GM12878 (cell line): Measurements from ENCODE around the gene ZNF106. TPM values are rescaled to one million over a fixed set of nuclear protein-coding genes. Genes with fewer than 3 reads are reported as not detected.

Source experiments
- ATAC-seq: fragments of 200-7000 bp; cut with Tn5 transposase; 3 replicates; pipeline ENCODE4 v1.9.1; 2020; ENCODE audit warnings: mild to moderate bottlenecking, moderate library complexity
- BruUV-seq: library from RNA; stranded (reverse); fragments of 400-500 nt; replicated peaks from 2 replicates; lab custom pipeline; 2021; lab: Mats Ljungman, UMichigan
- CTCF ChIA-PET: fragments of 300-600 bp; sonication (Branson Sonifier 250); formaldehyde crosslinking; extraction: SDS; loops from one replicate; lab custom pipeline; 2021; ENCODE audit warnings: inconsistent platforms; lab: Yijun Ruan, JAX
- POLR2A ChIA-PET: fragments of 350-600 bp; formaldehyde crosslinking; extraction: SDS; loops from one replicate; lab custom pipeline; 2021; ENCODE audit warnings: inconsistent platforms; lab: Charles Lee
- RAD21 ChIA-PET: fragments of 300-600 bp; sonication (Branson Sonifier 250); formaldehyde crosslinking; loops from one replicate; lab custom pipeline; 2023; ENCODE audit warnings: antibody characterized with exemption; ENCODE audit not compliant: unreplicated experiment; lab: Charles Lee
- SMC1A ChIA-PET: fragments of 300-600 bp; sonication (Branson Sonifier 250); formaldehyde crosslinking; loops from one replicate; lab custom pipeline; 2023; ENCODE audit not compliant: unreplicated experiment, uncharacterized antibody; lab: Charles Lee
- DNase-seq: peaks from one replicate; pipeline ENCODE4 v3.0.0-alpha.2; 2011; ENCODE audit warnings: low read depth, low spot score
- FAIRE-seq: peaks from 3 replicates; lab custom pipeline; 2011; peaks lifted over from hg19 to GRCh38; lab: Jason Lieb, UNC
- H2AFZ ChIP-seq: 2 replicates; pipeline ENCODE4 v1.6.0; 2011; ENCODE audit warnings: low read depth, low read length, control low read depth; ENCODE audit not compliant: control insufficient read depth
- H3K27ac ChIP-seq: 2 replicates; pipeline ENCODE4 v1.5.1; 2011; ENCODE audit warnings: control low read depth; ENCODE audit not compliant: control insufficient read depth, insufficient read depth
- H3K27me3 ChIP-seq, 2 experiments: replicated peaks in 1 of 2; 2 replicates each; pipeline versions ENCODE4 v1.6.0 to v1.6.1; 2011; ENCODE audit warnings: low read length in 1 of 2; ENCODE audit not compliant: control insufficient read depth in 2 of 2, insufficient read depth in 2 of 2
- H3K36me3 ChIP-seq, 2 experiments: 2 replicates each; pipeline ENCODE4 v1.5.1; 2011; ENCODE audit warnings: low read length in 1 of 2; ENCODE audit not compliant: control insufficient read depth in 2 of 2, insufficient read depth in 2 of 2
- H3K4me1 ChIP-seq: 2 replicates; pipeline ENCODE4 v1.6.1; 2011; ENCODE audit warnings: mild to moderate bottlenecking, low read length, moderate library complexity, mixed read lengths; ENCODE audit not compliant: control insufficient read depth, insufficient read depth
- H3K4me2 ChIP-seq: 2 replicates; pipeline ENCODE4 v1.6.0; 2011; ENCODE audit warnings: control low read depth; ENCODE audit not compliant: control insufficient read depth, insufficient read depth
- H3K4me3 ChIP-seq: fragments of 200-600 bp; sonication (generic); 2 replicates; pipeline ENCODE4 v1.5.1; 2016
- H3K79me2 ChIP-seq: 2 replicates; pipeline ENCODE4 v1.6.0; 2011; ENCODE audit warnings: low read length; ENCODE audit not compliant: control insufficient read depth, insufficient read depth
- H3K9ac ChIP-seq: 2 replicates; pipeline ENCODE4 v1.8.0; 2011; ENCODE audit warnings: low read length, control low read depth, mixed read lengths; ENCODE audit not compliant: control insufficient read depth, insufficient read depth
- H3K9me3 ChIP-seq: replicated peaks from 3 replicates; pipeline ENCODE4 v1.5.1; 2011; ENCODE audit warnings: mild to moderate bottlenecking, low read length; ENCODE audit not compliant: control insufficient read depth, insufficient read depth
- H4K20me1 ChIP-seq: 2 replicates; pipeline ENCODE4 v1.6.0; 2011; ENCODE audit not compliant: control insufficient read depth, insufficient read depth
- GABPA ChIP-seq: IDR thresholded peaks from 2 replicates; pipeline ENCODE4 v1.6.1; 2014; ENCODE audit warnings: antibody characterized with exemption, low read depth, mild to moderate bottlenecking, inconsistent platforms
- HDAC6 ChIP-seq: fragments of 200-600 bp; sonication (generic); IDR thresholded peaks from one replicate; pipeline ENCODE4 v1.8.0; 2017; ENCODE audit warnings: antibody characterized with exemption; ENCODE audit not compliant: unreplicated experiment
- HDGF ChIP-seq: fragments of 450-650 bp; IDR thresholded peaks from 2 replicates; pipeline ENCODE4 v1.6.1; 2016; ENCODE audit warnings: antibody characterized with exemption
- IKZF1 ChIP-seq: fragments of 450-650 bp; conservative IDR thresholded peaks from 2 replicates; pipeline ENCODE4 v1.6.1; 2017; ENCODE audit warnings: antibody characterized with exemption, mild to moderate bottlenecking
- NRF1 ChIP-seq: conservative IDR thresholded peaks from 2 replicates; pipeline ENCODE4 v1.6.1; 2011; ENCODE audit warnings: mild to moderate bottlenecking, low read depth, low read length, improper control_type of control experiment
- RELA ChIP-seq: fragments of 450-650 bp; IDR thresholded peaks from 2 replicates; pipeline ENCODE4 v1.8.0; 2014; ENCODE audit warnings: borderline replicate concordance; ENCODE audit not compliant: partially characterized antibody
- SIX5 ChIP-seq: IDR thresholded peaks from 2 replicates; pipeline ENCODE4 v1.6.1; 2011; ENCODE audit warnings: mild to moderate bottlenecking, low read depth, low read length, moderate library complexity; ENCODE audit not compliant: severe bottlenecking
- WGBS: methylation state at CpG from one replicate; pipeline ENCODE4 v1.1.6; 2016; ENCODE audit warnings: low lambda C conversion rate; ENCODE audit not compliant: insufficient replicate concordance, insufficient coverage; ENCODE audit errors: missing lambda C conversion rate; 5-methylcytosine and 5-hydroxymethylcytosine counted together
- in situ Hi-C: fragments of 300-500 bp; cut with MboI; formaldehyde crosslinking; loops from 9 replicates; pipeline ENCODE4 v1.14.3; 2018; ENCODE audit warnings: mixed read lengths
- intact Hi-C: fragments of 100-400 bp; cut with micrococcal nuclease; formaldehyde crosslinking; loops from one replicate; pipeline ENCODE4 v1.14.2; 2022; ENCODE audit not compliant: unreplicated experiment
- polyA plus RNA-seq, 11 experiments: library from polyadenylated mRNA; depleted of rRNA in 4 of 11; unstranded in 6 of 11; stranded (reverse) in 5 of 11; fragments of >200 nt; fragmentation: Nextera tagmentation in 4 of 11; fragmentation: Illumina TruSeq in 1 of 11; extraction: Ambion mirVana in 4 of 11; extraction: Trizol in 1 of 11; gene quantifications; 1 replicate in 1 of 11; 2 replicates in 10 of 11; pipeline versions ENCODE4 v1.2.1 to v1.2.3, GENCODE V29; 2011 to 2016; ENCODE audit warnings: inconsistent platforms in 2 of 11, missing spikeins in 2 of 11, low read depth in 1 of 11
- total RNA-seq, 4 experiments: library from RNA; depleted of rRNA in 3 of 4; stranded (reverse); fragments of >200 nt in 3 of 4; fragmentation: Illumina TruSeq in 1 of 4; extraction: Trizol in 1 of 4; gene quantifications; 2 replicates each; pipeline versions ENCODE4 v1.2.1 to v1.2.3, GENCODE V29; 2013 to 2021
- TF ChIP-seq, protein P1 (sequence below): fragments of 450-650 bp; IDR thresholded peaks from 2 replicates; pipeline ENCODE4 v1.6.1; 2016; ENCODE audit warnings: mild to moderate bottlenecking
- TF ChIP-seq, protein P2 (sequence below): fragments of 450-650 bp; IDR thresholded peaks from 2 replicates; pipeline ENCODE4 v1.6.1; 2018; ENCODE audit warnings: borderline replicate concordance, mild to moderate bottlenecking; ENCODE audit not compliant: partially characterized antibody
- TF ChIP-seq, protein P3 (sequence below): fragments of 450-650 bp; formaldehyde crosslinking; IDR thresholded peaks from 2 replicates; pipeline ENCODE4 v1.4.0; 2020; ENCODE audit warnings: mild to moderate bottlenecking, moderate library complexity
- TF ChIP-seq, protein P4 (sequence below): fragments of 450-650 bp; IDR thresholded peaks from 2 replicates; pipeline ENCODE4 v1.6.1; 2017; ENCODE audit warnings: mild to moderate bottlenecking, low read depth, inconsistent platforms; ENCODE audit not compliant: poor library complexity, severe bottlenecking

The ZNF106 gene
- total and polyA plus RNA-seq, 10 of the 15 experiments (the other 5 are each of a cell fraction or from before 2014, with no cell fraction given): 10.7 to 45.3 (median 32.5) TPM

DNA sequence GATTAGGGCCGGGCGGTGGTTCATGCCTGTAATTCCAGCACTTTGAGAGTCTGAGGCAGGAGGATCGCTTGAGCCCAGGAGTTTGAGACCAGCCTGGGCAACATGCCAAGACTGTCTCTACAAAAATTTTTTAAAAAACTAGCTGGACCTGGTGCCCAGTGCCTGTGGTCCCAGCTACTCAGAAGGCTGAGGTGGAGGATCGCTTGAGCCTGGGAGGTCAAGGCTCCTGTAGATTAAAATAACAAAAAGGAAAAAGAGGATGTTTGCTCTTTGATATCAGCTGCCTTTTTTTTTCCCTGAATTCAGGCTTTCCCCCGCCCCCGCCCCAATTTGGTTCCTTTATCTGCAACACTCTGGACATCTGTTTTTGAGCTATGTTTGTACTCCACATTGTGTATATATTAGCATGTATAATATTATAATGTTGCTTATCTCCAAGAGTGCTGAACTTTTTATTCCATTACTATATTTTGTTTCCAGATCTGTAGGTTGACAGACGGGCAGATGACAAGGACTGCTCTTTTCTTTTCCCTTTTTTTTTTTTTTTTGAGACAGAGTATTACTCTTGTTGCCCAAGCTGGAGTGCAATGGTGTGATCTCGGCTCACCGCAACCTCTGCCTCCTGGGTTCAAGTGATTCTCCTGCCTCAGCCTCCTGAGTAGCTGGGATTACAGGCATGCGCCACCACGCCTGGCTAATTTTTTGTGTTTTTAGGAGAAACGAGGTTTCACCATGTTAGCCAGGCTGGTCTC is 9.1 kb upstream of the ZNF106 start:
- Histone ChIP-seq H3K36me3 (peaks cover 0 to 3% of the 10 kb centered on the region in 2 experiments; a peak in 1 of 4 replicates), H3K4me3 (peak overlapping the region; percentile 38; the same call in 1 of the 2 replicates), H3K27me3 (no peaks in the 10 kb centered on the region), H3K4me2 (peak overlapping the region; percentile 54), H3K4me1 (peaks cover 56% of the 10 kb centered on the region), H2AFZ (no peak overlapping the region), H3K9me3 (no peaks in the 10 kb centered on the region; the same call in 2 of the 3 replicates), H4K20me1 (no peaks in the 10 kb centered on the region), H3K79me2 (peaks cover 81% of the 10 kb centered on the region), H3K9ac (no peak overlapping the region), H3K27ac (peak overlapping the region; percentile 18)
- DNase-seq (no peak), FAIRE-seq (no peak), ATAC-seq (no peak)
- SMC1A ChIA-PET: interaction anchor here (0.7 to 1.6 kb wide), 7 partner anchors 9 to 147 kb away, joined by 3 to 12 read pairs (median 3); partner anchors contain the start of genes HAUS2, LRRC57 and ZNF106
- no TSS peak for BruUV-seq
- in situ Hi-C loops (no loop called here), intact Hi-C loops (no loop called here)
- RAD21 ChIA-PET: interaction anchor here (1.6 to 1.9 kb wide), 2 partner anchors 9 to 48 kb away, joined by 6 read pairs; partner anchors contain the start of genes HAUS2, LRRC57 and ZNF106
- CTCF ChIA-PET: interaction anchor here (0.6 to 1.1 kb wide), 4 partner anchors 9 to 151 kb away, joined by 3 to 5 read pairs (median 3); partner anchors contain the start of gene ZNF106
- POLR2A ChIA-PET: interaction anchor here (0.5 to 4.1 kb wide), 11 partner anchors 9 to 1296 kb away, joined by 3 to 23 read pairs (median 4); partner anchors contain the start of genes HAUS2, LRRC57, STARD9 and ZNF106
- WGBS: 60% methylated on average over 8 of the region's 12 CpGs
- TF ChIP-seq, protein P1, sequence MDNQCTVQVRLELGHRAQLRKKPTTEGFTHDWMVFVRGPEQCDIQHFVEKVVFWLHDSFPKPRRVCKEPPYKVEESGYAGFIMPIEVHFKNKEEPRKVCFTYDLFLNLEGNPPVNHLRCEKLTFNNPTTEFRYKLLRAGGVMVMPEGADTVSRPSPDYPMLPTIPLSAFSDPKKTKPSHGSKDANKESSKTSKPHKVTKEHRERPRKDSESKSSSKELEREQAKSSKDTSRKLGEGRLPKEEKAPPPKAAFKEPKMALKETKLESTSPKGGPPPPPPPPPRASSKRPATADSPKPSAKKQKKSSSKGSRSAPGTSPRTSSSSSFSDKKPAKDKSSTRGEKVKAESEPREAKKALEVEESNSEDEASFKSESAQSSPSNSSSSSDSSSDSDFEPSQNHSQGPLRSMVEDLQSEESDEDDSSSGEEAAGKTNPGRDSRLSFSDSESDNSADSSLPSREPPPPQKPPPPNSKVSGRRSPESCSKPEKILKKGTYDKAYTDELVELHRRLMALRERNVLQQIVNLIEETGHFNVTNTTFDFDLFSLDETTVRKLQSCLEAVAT: peak; percentile 35; the same call in 1 of the 2 replicates
- TF ChIP-seq, protein P2, sequence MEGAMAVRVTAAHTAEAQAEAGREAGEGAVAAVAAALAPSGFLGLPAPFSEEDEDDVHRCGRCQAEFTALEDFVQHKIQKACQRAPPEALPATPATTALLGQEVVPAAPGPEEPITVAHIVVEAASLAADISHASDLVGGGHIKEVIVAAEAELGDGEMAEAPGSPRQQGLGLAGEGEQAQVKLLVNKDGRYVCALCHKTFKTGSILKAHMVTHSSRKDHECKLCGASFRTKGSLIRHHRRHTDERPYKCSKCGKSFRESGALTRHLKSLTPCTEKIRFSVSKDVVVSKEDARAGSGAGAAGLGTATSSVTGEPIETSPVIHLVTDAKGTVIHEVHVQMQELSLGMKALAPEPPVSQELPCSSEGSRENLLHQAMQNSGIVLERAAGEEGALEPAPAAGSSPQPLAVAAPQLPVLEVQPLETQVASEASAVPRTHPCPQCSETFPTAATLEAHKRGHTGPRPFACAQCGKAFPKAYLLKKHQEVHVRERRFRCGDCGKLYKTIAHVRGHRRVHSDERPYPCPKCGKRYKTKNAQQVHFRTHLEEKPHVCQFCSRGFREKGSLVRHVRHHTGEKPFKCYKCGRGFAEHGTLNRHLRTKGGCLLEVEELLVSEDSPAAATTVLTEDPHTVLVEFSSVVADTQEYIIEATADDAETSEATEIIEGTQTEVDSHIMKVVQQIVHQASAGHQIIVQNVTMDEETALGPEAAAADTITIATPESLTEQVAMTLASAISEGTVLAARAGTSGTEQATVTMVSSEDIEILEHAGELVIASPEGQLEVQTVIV: no peak
- TF ChIP-seq, protein P3, sequence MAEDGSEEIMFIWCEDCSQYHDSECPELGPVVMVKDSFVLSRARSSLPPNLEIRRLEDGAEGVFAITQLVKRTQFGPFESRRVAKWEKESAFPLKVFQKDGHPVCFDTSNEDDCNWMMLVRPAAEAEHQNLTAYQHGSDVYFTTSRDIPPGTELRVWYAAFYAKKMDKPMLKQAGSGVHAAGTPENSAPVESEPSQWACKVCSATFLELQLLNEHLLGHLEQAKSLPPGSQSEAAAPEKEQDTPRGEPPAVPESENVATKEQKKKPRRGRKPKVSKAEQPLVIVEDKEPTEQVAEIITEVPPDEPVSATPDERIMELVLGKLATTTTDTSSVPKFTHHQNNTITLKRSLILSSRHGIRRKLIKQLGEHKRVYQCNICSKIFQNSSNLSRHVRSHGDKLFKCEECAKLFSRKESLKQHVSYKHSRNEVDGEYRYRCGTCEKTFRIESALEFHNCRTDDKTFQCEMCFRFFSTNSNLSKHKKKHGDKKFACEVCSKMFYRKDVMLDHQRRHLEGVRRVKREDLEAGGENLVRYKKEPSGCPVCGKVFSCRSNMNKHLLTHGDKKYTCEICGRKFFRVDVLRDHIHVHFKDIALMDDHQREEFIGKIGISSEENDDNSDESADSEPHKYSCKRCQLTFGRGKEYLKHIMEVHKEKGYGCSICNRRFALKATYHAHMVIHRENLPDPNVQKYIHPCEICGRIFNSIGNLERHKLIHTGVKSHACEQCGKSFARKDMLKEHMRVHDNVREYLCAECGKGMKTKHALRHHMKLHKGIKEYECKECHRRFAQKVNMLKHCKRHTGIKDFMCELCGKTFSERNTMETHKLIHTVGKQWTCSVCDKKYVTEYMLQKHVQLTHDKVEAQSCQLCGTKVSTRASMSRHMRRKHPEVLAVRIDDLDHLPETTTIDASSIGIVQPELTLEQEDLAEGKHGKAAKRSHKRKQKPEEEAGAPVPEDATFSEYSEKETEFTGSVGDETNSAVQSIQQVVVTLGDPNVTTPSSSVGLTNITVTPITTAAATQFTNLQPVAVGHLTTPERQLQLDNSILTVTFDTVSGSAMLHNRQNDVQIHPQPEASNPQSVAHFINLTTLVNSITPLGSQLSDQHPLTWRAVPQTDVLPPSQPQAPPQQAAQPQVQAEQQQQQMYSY (CRISPR knock-in tag): no peak
- TF ChIP-seq GABPA (no peak), RELA (no peak), HDAC6 (no peak), NRF1 (no peak), SIX5 (no peak), HDGF (0 out of 2 replicates have a peak, but pooled peaks have one; percentile 76), IKZF1 (0 out of 2 replicates have a peak, but pooled peaks have one; percentile 4)
- TF ChIP-seq, protein P4, sequence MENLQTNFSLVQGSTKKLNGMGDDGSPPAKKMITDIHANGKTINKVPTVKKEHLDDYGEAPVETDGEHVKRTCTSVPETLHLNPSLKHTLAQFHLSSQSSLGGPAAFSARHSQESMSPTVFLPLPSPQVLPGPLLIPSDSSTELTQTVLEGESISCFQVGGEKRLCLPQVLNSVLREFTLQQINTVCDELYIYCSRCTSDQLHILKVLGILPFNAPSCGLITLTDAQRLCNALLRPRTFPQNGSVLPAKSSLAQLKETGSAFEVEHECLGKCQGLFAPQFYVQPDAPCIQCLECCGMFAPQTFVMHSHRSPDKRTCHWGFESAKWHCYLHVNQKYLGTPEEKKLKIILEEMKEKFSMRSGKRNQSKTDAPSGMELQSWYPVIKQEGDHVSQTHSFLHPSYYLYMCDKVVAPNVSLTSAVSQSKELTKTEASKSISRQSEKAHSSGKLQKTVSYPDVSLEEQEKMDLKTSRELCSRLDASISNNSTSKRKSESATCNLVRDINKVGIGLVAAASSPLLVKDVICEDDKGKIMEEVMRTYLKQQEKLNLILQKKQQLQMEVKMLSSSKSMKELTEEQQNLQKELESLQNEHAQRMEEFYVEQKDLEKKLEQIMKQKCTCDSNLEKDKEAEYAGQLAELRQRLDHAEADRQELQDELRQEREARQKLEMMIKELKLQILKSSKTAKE: no peak
